ENCODE results near the gene ALPI. TPM values are rescaled to one million over a fixed set of nuclear protein-coding genes. Genes with fewer than 3 reads are reported as not detected.

The ALPI gene
- total RNA-seq, 1 experiment from 2014 or later = not detected

GRCh38 chr2:232491139-232491780, 35.3 kb downstream of the ALPI start:
- Histone ChIP-seq H3K36me3 (ENCODE audit: low read depth) (no peaks in the 10 kb centered on the region), H3K79me2 (ENCODE audit: low read depth) (no peaks in the 10 kb centered on the region), H4K20me1 (ENCODE audit: insufficient read depth) (no peaks in the 10 kb centered on the region), H3K9me2 (ENCODE audit: insufficient read depth) (no peaks in the 10 kb centered on the region), H3F3A (ENCODE audit: insufficient read depth, low read depth) (no peaks in the 10 kb centered on the region), H3K4me2 (no peak overlapping the region), H3K4me1 (replicated peaks; ENCODE audit: insufficient read depth) (no peaks in the 10 kb centered on the region), H3K27me3 (ENCODE audit: insufficient read depth, low read depth) (peaks cover 15% of the 10 kb centered on the region; the same call in 1 of the 2 replicates), H3K4me3 (no peak overlapping the region), H2AFZ (no peak overlapping the region), H3K9me3 (ENCODE audit: insufficient read depth, low read depth) (no peaks in the 10 kb centered on the region), H3K27ac (no peak overlapping the region)
- ChIA-PET CTCF (no interaction called here), POLR2A (ENCODE audit: unreplicated experiment) (no interaction called here)
- TF ChIP-seq, protein P1, sequence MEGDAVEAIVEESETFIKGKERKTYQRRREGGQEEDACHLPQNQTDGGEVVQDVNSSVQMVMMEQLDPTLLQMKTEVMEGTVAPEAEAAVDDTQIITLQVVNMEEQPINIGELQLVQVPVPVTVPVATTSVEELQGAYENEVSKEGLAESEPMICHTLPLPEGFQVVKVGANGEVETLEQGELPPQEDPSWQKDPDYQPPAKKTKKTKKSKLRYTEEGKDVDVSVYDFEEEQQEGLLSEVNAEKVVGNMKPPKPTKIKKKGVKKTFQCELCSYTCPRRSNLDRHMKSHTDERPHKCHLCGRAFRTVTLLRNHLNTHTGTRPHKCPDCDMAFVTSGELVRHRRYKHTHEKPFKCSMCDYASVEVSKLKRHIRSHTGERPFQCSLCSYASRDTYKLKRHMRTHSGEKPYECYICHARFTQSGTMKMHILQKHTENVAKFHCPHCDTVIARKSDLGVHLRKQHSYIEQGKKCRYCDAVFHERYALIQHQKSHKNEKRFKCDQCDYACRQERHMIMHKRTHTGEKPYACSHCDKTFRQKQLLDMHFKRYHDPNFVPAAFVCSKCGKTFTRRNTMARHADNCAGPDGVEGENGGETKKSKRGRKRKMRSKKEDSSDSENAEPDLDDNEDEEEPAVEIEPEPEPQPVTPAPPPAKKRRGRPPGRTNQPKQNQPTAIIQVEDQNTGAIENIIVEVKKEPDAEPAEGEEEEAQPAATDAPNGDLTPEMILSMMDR (conservative IDR thresholded peaks at IDR 0.05) = no peak
- no peak for TF ChIP-seq EZH2 (IDR thresholded peaks at IDR 0.05; ENCODE audit: low read depth)
- no TSS peak for BruUV-seq (replicated peaks)
- intact Hi-C loops (cut with micrococcal nuclease; ENCODE audit: unreplicated experiment) = no loop called here
- DNase-seq = no peak

- H3K4me3 ChIP-seq = no peak overlapping the region
- no TSS peak for BruUV-seq (replicated peaks)
- ChIA-PET CTCF (no interaction called here), POLR2A (ENCODE audit: unreplicated experiment) (no interaction called here)
- TF ChIP-seq EZH2 (IDR thresholded peaks at IDR 0.05; ENCODE audit: low read depth) = no peak
- TF ChIP-seq, protein P1 (conservative IDR thresholded peaks at IDR 0.05) = no peak
- intact Hi-C loops (cut with micrococcal nuclease; ENCODE audit: unreplicated experiment) = no loop called here
- H4K20me1 ChIP-seq (ENCODE audit: insufficient read depth) = no peaks in the 10 kb centered on the region
- H3K27me3 ChIP-seq (ENCODE audit: insufficient read depth, low read depth) = peaks cover 15% of the 10 kb centered on the region; the same call in 1 of the 2 replicates
- no peaks in the 10 kb centered on the region for H3K4me1 ChIP-seq (replicated peaks; ENCODE audit: insufficient read depth)
- H3K9me3 ChIP-seq (ENCODE audit: insufficient read depth, low read depth) = no peaks in the 10 kb centered on the region
- H3K27ac ChIP-seq = no peak overlapping the region
- H3F3A ChIP-seq (ENCODE audit: insufficient read depth, low read depth) = no peaks in the 10 kb centered on the region
- no peaks in the 10 kb centered on the region for H3K36me3 ChIP-seq (ENCODE audit: low read depth)
- H3K4me2 ChIP-seq = no peak overlapping the region
- H2AFZ ChIP-seq = no peak overlapping the region
- H3K9me2 ChIP-seq (ENCODE audit: insufficient read depth) = no peaks in the 10 kb centered on the region
- no peaks in the 10 kb centered on the region for H3K79me2 ChIP-seq (ENCODE audit: low read depth)
- DNase-seq = no peak
These were observed 36.4 kb downstream of the ALPI start for GRCh38 chr2:232492236-232492848.

DNA sequence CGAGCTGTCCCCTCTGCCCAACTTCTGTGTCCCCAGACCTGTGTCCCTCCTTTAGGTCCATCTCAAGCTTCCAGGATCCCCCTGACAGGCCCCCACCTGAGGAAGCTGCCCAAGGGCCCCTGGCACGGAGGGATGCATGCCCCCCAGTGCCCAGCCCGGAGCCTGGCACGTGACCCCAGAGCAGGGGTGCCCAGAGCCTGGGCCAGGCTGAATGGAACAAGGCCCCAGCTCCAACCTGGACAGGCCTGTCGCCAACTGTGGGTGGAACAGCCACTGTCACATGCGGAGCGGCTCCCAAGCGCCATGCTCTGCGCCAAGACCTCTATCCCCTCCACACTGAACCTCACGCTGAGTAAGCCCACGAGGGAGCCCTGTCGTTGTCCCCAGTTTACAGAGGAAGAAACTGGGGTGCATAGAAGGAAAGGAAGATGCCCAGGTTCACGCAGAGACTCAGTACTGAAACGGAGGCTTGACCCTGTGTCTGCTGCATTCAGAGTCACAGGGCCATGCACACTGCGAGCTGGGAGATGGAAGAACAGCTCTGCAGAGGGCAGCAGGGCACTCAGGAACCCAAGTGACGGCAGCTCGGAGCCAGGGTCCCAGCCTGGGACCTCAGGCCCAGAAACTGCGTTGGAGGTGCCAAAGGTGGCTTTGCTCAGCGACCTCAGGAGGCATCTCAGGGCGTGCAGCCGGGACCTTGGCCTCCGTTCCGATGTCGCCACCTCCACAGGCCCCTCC, 37.2 kb downstream of the ALPI start:
- H3F3A ChIP-seq (ENCODE audit: insufficient read depth, low read depth) = no peaks in the 10 kb centered on the region
- no TSS peak for BruUV-seq (replicated peaks)
- POLR2A ChIA-PET (ENCODE audit: unreplicated experiment) = no interaction called here
- no peak overlapping the region for H2AFZ ChIP-seq
- no peaks in the 10 kb centered on the region for H3K79me2 ChIP-seq (ENCODE audit: low read depth)
- peaks cover 20% of the 10 kb centered on the region; the same call in 1 of the 2 replicates for H3K27me3 ChIP-seq (ENCODE audit: insufficient read depth, low read depth)
- DNase-seq = no peak
- H3K27ac ChIP-seq = no peak overlapping the region
- TF ChIP-seq, protein P1 (conservative IDR thresholded peaks at IDR 0.05) = no peak
- TF ChIP-seq EZH2 (IDR thresholded peaks at IDR 0.05; ENCODE audit: low read depth) = no peak
- no peaks in the 10 kb centered on the region for H3K9me2 ChIP-seq (ENCODE audit: insufficient read depth)
- no peaks in the 10 kb centered on the region for H3K36me3 ChIP-seq (ENCODE audit: low read depth)
- CTCF ChIA-PET = no interaction called here
- no peaks in the 10 kb centered on the region for H3K4me1 ChIP-seq (replicated peaks; ENCODE audit: insufficient read depth)
- H3K4me2 ChIP-seq = no peak overlapping the region
- no peaks in the 10 kb centered on the region for H4K20me1 ChIP-seq (ENCODE audit: insufficient read depth)
- intact Hi-C loops (cut with micrococcal nuclease; ENCODE audit: unreplicated experiment) = no loop called here
- no peak overlapping the region for H3K4me3 ChIP-seq
- no peaks in the 10 kb centered on the region for H3K9me3 ChIP-seq (ENCODE audit: insufficient read depth, low read depth)

Measured in PC-9 (cell line).